Lower leg skin (tissue), 3 donors: ENCODE data around the gene KRTAP4-9.

Experiments used
- CTCF ChIP-seq, 3 donors: fragments of 450-650 bp; IDR thresholded peaks; one replicate each; pipeline ENCODE4 v1.5.1; 2016; ENCODE audit warnings: antibody characterized with exemption in 3 of 3, mild to moderate bottlenecking in 3 of 3, moderate library complexity in 2 of 3
- POLR2A ChIP-seq, 2 donors: fragments of 450-650 bp; IDR thresholded peaks; one replicate each; pipeline ENCODE4 v1.6.1; 2016 to 2017; ENCODE audit warnings: antibody characterized with exemption in 2 of 2, mild to moderate bottlenecking in 1 of 2, moderate library complexity in 1 of 2

GRCh38 chr17:41141361-41141760 lies 36.2 kb downstream of the KRTAP4-9 start:
- no peak for TF ChIP-seq POLR2A (IDR thresholded peaks at IDR 0.05)
- no peak for TF ChIP-seq CTCF (IDR thresholded peaks at IDR 0.05)
